Activated CD8-positive, alpha-beta T cell treated with anti-CD3 and anti-CD28 coated beads for 36 hours (primary cell): ENCODE results near the gene STARD3. TPM values are rescaled to one million over a fixed set of nuclear protein-coding genes. Genes with fewer than 3 reads are reported as not detected.

ENCODE experiments used
- ATAC-seq: fragments of 200-7000 bp; cut with Tn5 transposase; one replicate; pipeline ENCODE4 v1.10.0; 2021; ENCODE audit warnings: mild to moderate bottlenecking, moderate library complexity
- CTCF ChIA-PET: fragments of 350-600 bp; sonication (Branson Sonifier 250); formaldehyde crosslinking; loops from one replicate; lab custom pipeline; 2021; ENCODE audit warnings: antibody characterized with exemption; lab: Charles Lee
- POLR2A ChIA-PET: fragments of 350-600 bp; sonication (Branson Sonifier 250); formaldehyde crosslinking; loops from one replicate; lab custom pipeline; 2021; ENCODE audit warnings: antibody characterized with exemption; lab: Charles Lee
- DNase-seq: peaks from one replicate; pipeline ENCODE4 v3.0.0-alpha.2; 2020
- H3K27ac Mint-ChIP-seq: one replicate; pipeline ENCODE4 v1.8.0; 2021; ENCODE audit warnings: mild to moderate bottlenecking, mixed read lengths
- H3K27me3 Mint-ChIP-seq: one replicate; pipeline ENCODE4 v1.8.0; 2021; ENCODE audit warnings: mixed read lengths
- H3K36me3 Mint-ChIP-seq: one replicate; pipeline ENCODE4 v1.8.0; 2021; ENCODE audit warnings: low read depth, mixed read lengths
- H3K4me1 Mint-ChIP-seq: one replicate; pipeline ENCODE4 v1.8.0; 2021; ENCODE audit warnings: low read depth, mixed read lengths
- H3K4me3 Mint-ChIP-seq: one replicate; pipeline ENCODE4 v1.8.0; 2021; ENCODE audit warnings: mild to moderate bottlenecking, moderate library complexity, mixed read lengths
- H3K9me3 Mint-ChIP-seq: one replicate; pipeline ENCODE4 v1.8.0; 2021; ENCODE audit warnings: mixed read lengths
- intact Hi-C: fragments of 100-400 bp; cut with micrococcal nuclease; formaldehyde crosslinking; loops from one replicate; pipeline ENCODE4 v1.10.0; 2022
- total RNA-seq, 2 experiments: library from RNA; stranded (reverse); gene quantifications; one replicate each; pipeline ENCODE4 v1.2.3, GENCODE V29; 2021
- TF ChIP-seq, protein P1 (sequence below): fragments of 200-600 bp; IDR thresholded peaks from one replicate; pipeline ENCODE4 v1.8.0; 2022; ENCODE audit warnings: antibody characterized with exemption, mild to moderate bottlenecking

STARD3 gene
- total RNA-seq, 2 experiments from 2014 or later = 48.7 to 50.3 TPM

DNA sequence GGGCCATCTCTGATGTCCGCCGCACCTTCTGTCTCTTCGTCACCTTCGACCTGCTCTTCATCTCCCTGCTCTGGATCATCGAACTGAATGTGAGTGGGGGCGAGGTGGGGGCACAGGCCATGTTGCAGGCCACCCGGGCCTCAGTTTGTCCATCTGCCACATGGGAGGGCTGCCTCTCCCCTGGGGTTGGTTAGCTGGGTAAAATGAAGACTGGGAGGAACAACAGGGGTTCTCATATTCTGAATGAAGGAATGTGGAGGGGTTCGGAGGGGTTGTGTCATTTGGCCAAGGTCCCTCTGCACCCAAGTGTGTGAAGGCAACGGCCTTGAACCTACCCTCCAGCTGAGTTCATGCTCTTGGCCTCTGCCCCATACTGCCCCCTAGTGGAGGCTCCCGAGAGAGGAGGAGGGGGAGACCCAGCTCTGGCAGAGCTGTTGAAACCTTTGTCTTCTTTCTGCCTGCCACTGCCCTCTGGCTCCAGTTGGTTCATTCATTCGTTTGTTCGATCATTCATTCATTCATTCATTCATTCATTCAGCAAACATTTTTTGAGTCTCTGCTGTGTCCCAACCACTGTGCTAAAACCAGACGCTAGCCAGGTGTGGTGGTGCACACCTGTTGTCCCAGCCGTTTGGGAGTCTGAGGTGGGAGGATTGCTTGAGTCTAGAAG, 16.9 kb downstream of the STARD3 start:
- Mint-ChIP-seq H3K4me1 (peaks cover 48% of the 10 kb centered on the region), H3K36me3 (peaks cover 7% of the 10 kb centered on the region), H3K4me3 (no peak overlapping the region), H3K27me3 (no peaks in the 10 kb centered on the region), H3K27ac (no peak overlapping the region), H3K9me3 (no peaks in the 10 kb centered on the region)
- CTCF ChIA-PET = interaction anchor here (0.5 to 6.4 kb wide), 44 partner anchors 8 to 572 kb away, joined by 3 to 146 read pairs (median 4); partner anchors contain the start of genes MIEN1, PGAP3, PNMT and STARD3
- peak; percentile 91 for ATAC-seq
- intact Hi-C loops = no loop called here
- peak; percentile 89 for DNase-seq
- TF ChIP-seq, protein P1, sequence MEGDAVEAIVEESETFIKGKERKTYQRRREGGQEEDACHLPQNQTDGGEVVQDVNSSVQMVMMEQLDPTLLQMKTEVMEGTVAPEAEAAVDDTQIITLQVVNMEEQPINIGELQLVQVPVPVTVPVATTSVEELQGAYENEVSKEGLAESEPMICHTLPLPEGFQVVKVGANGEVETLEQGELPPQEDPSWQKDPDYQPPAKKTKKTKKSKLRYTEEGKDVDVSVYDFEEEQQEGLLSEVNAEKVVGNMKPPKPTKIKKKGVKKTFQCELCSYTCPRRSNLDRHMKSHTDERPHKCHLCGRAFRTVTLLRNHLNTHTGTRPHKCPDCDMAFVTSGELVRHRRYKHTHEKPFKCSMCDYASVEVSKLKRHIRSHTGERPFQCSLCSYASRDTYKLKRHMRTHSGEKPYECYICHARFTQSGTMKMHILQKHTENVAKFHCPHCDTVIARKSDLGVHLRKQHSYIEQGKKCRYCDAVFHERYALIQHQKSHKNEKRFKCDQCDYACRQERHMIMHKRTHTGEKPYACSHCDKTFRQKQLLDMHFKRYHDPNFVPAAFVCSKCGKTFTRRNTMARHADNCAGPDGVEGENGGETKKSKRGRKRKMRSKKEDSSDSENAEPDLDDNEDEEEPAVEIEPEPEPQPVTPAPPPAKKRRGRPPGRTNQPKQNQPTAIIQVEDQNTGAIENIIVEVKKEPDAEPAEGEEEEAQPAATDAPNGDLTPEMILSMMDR = peak; percentile 96
- POLR2A ChIA-PET = interaction anchor here (1.0 to 1.5 kb wide), 3 partner anchors 13 to 25 kb away, joined by 3 to 4 read pairs (median 4); no protein-coding TSS in a partner anchor

DNA sequence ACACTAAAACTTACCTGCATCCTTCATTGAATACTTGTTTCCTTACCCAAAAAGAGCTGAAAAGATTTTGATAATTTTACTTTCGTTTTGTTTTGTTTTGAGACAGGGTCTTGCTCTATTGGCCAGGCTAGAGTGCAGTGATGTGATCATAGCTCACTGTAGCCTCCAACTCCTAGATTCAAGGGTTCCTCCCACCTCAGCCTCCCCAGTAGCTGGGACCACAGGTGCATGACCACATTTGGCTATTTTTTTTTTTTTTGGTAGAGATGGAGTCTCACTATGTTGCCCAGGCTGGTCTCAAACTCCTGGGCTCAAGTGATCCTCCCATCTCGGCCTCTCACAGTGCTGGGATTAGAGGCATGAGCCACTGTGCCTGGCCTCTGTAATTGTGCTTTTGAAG, 18.2 kb downstream of the STARD3 start:
- POLR2A ChIA-PET = interaction anchor here (1.5 kb wide), 1 partner anchor 14 kb away, joined by 4 read pairs; no protein-coding TSS in a partner anchor
- Mint-ChIP-seq H3K4me1 (peaks cover 49% of the 10 kb centered on the region), H3K27ac (no peak overlapping the region), H3K4me3 (no peak overlapping the region), H3K9me3 (no peaks in the 10 kb centered on the region), H3K27me3 (no peaks in the 10 kb centered on the region), H3K36me3 (peaks cover 7% of the 10 kb centered on the region)
- CTCF ChIA-PET = interaction anchor here (0.6 to 6.4 kb wide), 16 partner anchors 10 to 371 kb away, joined by 3 to 146 read pairs (median 12); partner anchors contain the start of genes GRB7, MIEN1, PNMT and STARD3
- ATAC-seq (no peak), DNase-seq (no peak)
- TF ChIP-seq, protein P1 = no peak
- intact Hi-C loops = no loop called here

DNA sequence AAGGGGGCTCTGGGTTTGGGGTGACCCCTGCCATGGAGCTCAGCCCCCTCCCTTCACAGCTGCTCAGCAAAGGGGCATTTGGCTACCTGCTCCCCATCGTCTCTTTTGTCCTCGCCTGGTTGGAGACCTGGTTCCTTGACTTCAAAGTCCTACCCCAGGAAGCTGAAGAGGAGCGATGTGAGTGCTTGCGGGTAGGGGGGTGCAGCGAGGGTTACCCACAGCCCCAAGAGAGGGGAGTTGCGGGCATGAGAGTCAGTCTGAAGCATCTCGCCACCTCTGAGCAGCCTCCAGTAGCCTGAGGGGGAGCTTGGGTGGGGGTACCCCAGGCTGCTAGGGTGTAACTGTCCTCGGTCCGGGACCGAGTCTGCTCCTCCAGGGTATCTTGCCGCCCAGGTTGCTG, 21.4 kb downstream of the STARD3 start:
- no peak for DNase-seq
- no peak overlapping the region for H3K27ac Mint-ChIP-seq
- no peaks in the 10 kb centered on the region for H3K9me3 Mint-ChIP-seq
- peaks cover 7% of the 10 kb centered on the region for H3K36me3 Mint-ChIP-seq
- H3K4me1 Mint-ChIP-seq = peaks cover 30% of the 10 kb centered on the region
- TF ChIP-seq, protein P1 = no peak
- POLR2A ChIA-PET = interaction anchor here (0.8 kb wide), 1 partner anchor 37 kb away, joined by 3 read pairs; no protein-coding TSS in a partner anchor
- intact Hi-C loops = no loop called here
- H3K4me3 Mint-ChIP-seq = no peak overlapping the region
- H3K27me3 Mint-ChIP-seq = no peaks in the 10 kb centered on the region
- no peak for ATAC-seq
- CTCF ChIA-PET = interaction anchor here (0.9 to 1.7 kb wide), 4 partner anchors 10 to 42 kb away, joined by 3 to 6 read pairs (median 5); partner anchors contain the start of gene PNMT

DNA sequence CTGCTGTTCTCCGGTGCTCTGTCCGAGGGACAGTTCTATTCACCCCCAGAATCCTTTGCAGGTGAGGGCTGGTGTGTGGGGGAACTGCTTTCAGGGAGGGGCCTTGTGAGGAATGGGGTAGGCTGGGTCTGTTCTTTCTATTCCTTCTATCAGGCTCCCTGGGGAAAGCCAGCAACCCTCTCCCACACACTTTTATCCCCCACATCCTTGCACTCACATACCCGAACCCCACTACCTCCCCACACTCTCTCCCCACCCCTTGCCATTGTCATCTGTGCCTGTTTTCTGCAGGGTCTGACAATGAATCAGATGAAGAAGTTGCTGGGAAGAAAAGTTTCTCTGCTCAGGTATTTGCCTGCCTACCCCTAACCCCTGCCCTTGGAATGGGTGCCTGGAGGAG, 21.8 kb downstream of the STARD3 start:
- TF ChIP-seq, protein P1 = no peak
- Mint-ChIP-seq H3K4me1 (peaks cover 28% of the 10 kb centered on the region), H3K27ac (no peak overlapping the region), H3K36me3 (peaks cover 7% of the 10 kb centered on the region), H3K4me3 (no peak overlapping the region), H3K9me3 (no peaks in the 10 kb centered on the region), H3K27me3 (no peaks in the 10 kb centered on the region)
- intact Hi-C loops = no loop called here
- POLR2A ChIA-PET = interaction anchor here (0.8 kb wide), 1 partner anchor 37 kb away, joined by 3 read pairs; no protein-coding TSS in a partner anchor
- CTCF ChIA-PET = interaction anchor here (0.9 to 1.7 kb wide), 3 partner anchors 10 to 42 kb away, joined by 3 to 6 read pairs (median 6); partner anchors contain the start of gene PNMT
- ATAC-seq (no peak), DNase-seq (no peak)
